GM13976 (cell line): ENCODE measurements around the gene MIA3.

ENCODE experiments used
- DNase-seq: peaks from one replicate; pipeline ENCODE4 v3.0.0; 2012; ENCODE audit warnings: low spot score
- CTCF ChIP-seq: IDR thresholded peaks from 2 replicates; pipeline ENCODE4 v1.5.1; 2012; ENCODE audit warnings: borderline replicate concordance, mild to moderate bottlenecking; ENCODE audit not compliant: insufficient read depth; ENCODE audit errors: extremely low read depth, missing control alignments, control extremely low read depth
- in situ Hi-C: fragments of 300-500 bp; cut with MboI; formaldehyde crosslinking; loops from one replicate; pipeline ENCODE4 v1.12.0; 2022; ENCODE audit warnings: low sequenced_read_pairs, mixed read lengths, inconsistent platforms; ENCODE audit not compliant: unreplicated experiment

Gene MIA3

GRCh38 chr1:222691016-222691415 lies 73.1 kb downstream of the MIA3 start:
- in situ Hi-C loops, result no loop called here
- TF ChIP-seq CTCF, result no peak
- no peak for DNase-seq

- in situ Hi-C loops, result no loop called here
- no peak for TF ChIP-seq CTCF
Observed at GRCh38 chr1:222694927-222695326, 77.0 kb downstream of the MIA3 start.

GRCh38 chr1:222696741-222697140 lies 78.8 kb downstream of the MIA3 start:
- no peak for TF ChIP-seq CTCF
- in situ Hi-C loops, result no loop called here
- no peak for DNase-seq

More at GRCh38 chr1:222694927-222695326, 77.0 kb downstream of the MIA3 start:
- no peak for DNase-seq

GRCh38 chr1:222697203-222697602 lies 79.3 kb downstream of the MIA3 start:
- no peak for TF ChIP-seq CTCF
- in situ Hi-C loops, result no loop called here
- DNase-seq, result no peak

GRCh38 chr1:222697826-222698225 lies 79.9 kb downstream of the MIA3 start:
- no peak for TF ChIP-seq CTCF
- no peak for DNase-seq
- in situ Hi-C loops, result no loop called here

GRCh38 chr1:222702210-222702609 lies 84.3 kb downstream of the MIA3 start:
- in situ Hi-C loops, result no loop called here
- no peak for DNase-seq
- TF ChIP-seq CTCF, result no peak

- TF ChIP-seq CTCF, result no peak
- DNase-seq, result no peak
- in situ Hi-C loops, result no loop called here
Observed at GRCh38 chr1:222704260-222704659, 86.4 kb downstream of the MIA3 start.
